ENCODE measurements around the gene STXBP5. TPM values are rescaled to one million over a fixed set of nuclear protein-coding genes. Genes with fewer than 3 reads are reported as not detected.

The STXBP5 gene
- total and polyA plus RNA-seq, 2 experiments from 2014 or later = 11.1 to 30.3 TPM

GRCh38 chr6:147173675-147174308 is 30.4 kb upstream of the STXBP5 start:
- no peaks in the 10 kb centered on the region for H4K20me1 ChIP-seq (ENCODE audit: insufficient read depth, poor library complexity, severe bottlenecking)
- H3K79me2 ChIP-seq = no peaks in the 10 kb centered on the region
- H3K27ac ChIP-seq = no peak overlapping the region
- H3K4me3 ChIP-seq = no peak overlapping the region
- no peaks in the 10 kb centered on the region for H3K4me1 ChIP-seq (ENCODE audit: insufficient read depth)
- WGBS (ENCODE audit: low lambda C conversion rate, missing lambda C conversion rate) = 93% methylated on average over 3 of the region's 3 CpGs
- no peak overlapping the region for H2AFZ ChIP-seq
- H3K9me3 ChIP-seq (ENCODE audit: low read depth) = no peaks in the 10 kb centered on the region
- no peak for DNase-seq (ENCODE audit: low spot score)
- H3K36me3 ChIP-seq (replicated peaks; ENCODE audit: insufficient read depth, low read depth) = no peaks in the 10 kb centered on the region
- TF ChIP-seq EZH2 (IDR thresholded peaks at IDR 0.05; ENCODE audit: borderline replicate concordance) (no peak), EZH2phosphoT487 (IDR thresholded peaks at IDR 0.05; ENCODE audit: low read depth, severe bottlenecking, unreplicated experiment) (no peak), CTCF (IDR thresholded peaks at IDR 0.05; ENCODE audit: poor library complexity) (no peak)
- no peak overlapping the region for H3K4me2 ChIP-seq
- H3K9me2 ChIP-seq (replicated peaks; ENCODE audit: insufficient read depth) = no peaks in the 10 kb centered on the region
- H3K27me3 ChIP-seq = no peaks in the 10 kb centered on the region

- WGBS (ENCODE audit: low lambda C conversion rate, missing lambda C conversion rate) = 36% methylated on average over 1 of the region's 1 CpG
- Histone ChIP-seq H3K79me2 (no peaks in the 10 kb centered on the region), H3K9me3 (ENCODE audit: low read depth) (no peaks in the 10 kb centered on the region), H3K4me3 (no peak overlapping the region), H3K36me3 (replicated peaks; ENCODE audit: insufficient read depth, low read depth) (no peaks in the 10 kb centered on the region), H3K9me2 (replicated peaks; ENCODE audit: insufficient read depth) (no peaks in the 10 kb centered on the region), H4K20me1 (ENCODE audit: insufficient read depth, poor library complexity, severe bottlenecking) (no peaks in the 10 kb centered on the region), H2AFZ (no peak overlapping the region), H3K4me2 (no peak overlapping the region), H3K4me1 (ENCODE audit: insufficient read depth) (peaks cover 4% of the 10 kb centered on the region), H3K27ac (no peak overlapping the region), H3K27me3 (no peaks in the 10 kb centered on the region)
- no peak for TF ChIP-seq EZH2 (IDR thresholded peaks at IDR 0.05; ENCODE audit: borderline replicate concordance)
- TF ChIP-seq EZH2phosphoT487 (IDR thresholded peaks at IDR 0.05; ENCODE audit: low read depth, severe bottlenecking, unreplicated experiment) = no peak
- TF ChIP-seq CTCF (IDR thresholded peaks at IDR 0.05; ENCODE audit: poor library complexity) = no peak
- no peak for DNase-seq (ENCODE audit: low spot score)
Observed at GRCh38 chr6:147176795-147177194, 27.4 kb upstream of the STXBP5 start.

GRCh38 chr6:147177286-147177685 is 26.9 kb upstream of the STXBP5 start:
- H4K20me1 ChIP-seq (ENCODE audit: insufficient read depth, poor library complexity, severe bottlenecking) = no peaks in the 10 kb centered on the region
- H3K4me2 ChIP-seq = no peak overlapping the region
- H2AFZ ChIP-seq = no peak overlapping the region
- H3K9me2 ChIP-seq (replicated peaks; ENCODE audit: insufficient read depth) = no peaks in the 10 kb centered on the region
- no peak for DNase-seq (ENCODE audit: low spot score)
- no peak overlapping the region for H3K4me3 ChIP-seq
- no peak overlapping the region for H3K27ac ChIP-seq
- peaks cover 4% of the 10 kb centered on the region for H3K4me1 ChIP-seq (ENCODE audit: insufficient read depth)
- no peak for TF ChIP-seq EZH2phosphoT487 (IDR thresholded peaks at IDR 0.05; ENCODE audit: low read depth, severe bottlenecking, unreplicated experiment)
- TF ChIP-seq CTCF (IDR thresholded peaks at IDR 0.05; ENCODE audit: poor library complexity) = no peak
- TF ChIP-seq EZH2 (IDR thresholded peaks at IDR 0.05; ENCODE audit: borderline replicate concordance) = no peak
- H3K27me3 ChIP-seq = no peaks in the 10 kb centered on the region
- H3K79me2 ChIP-seq = no peaks in the 10 kb centered on the region
- no peaks in the 10 kb centered on the region for H3K9me3 ChIP-seq (ENCODE audit: low read depth)
- no peaks in the 10 kb centered on the region for H3K36me3 ChIP-seq (replicated peaks; ENCODE audit: insufficient read depth, low read depth)
- 84% methylated on average over 3 of the region's 3 CpGs for WGBS (ENCODE audit: low lambda C conversion rate, missing lambda C conversion rate)

All from hepatocyte (in vitro differentiated cells).